GM19463 (cell line): ENCODE data around the gene NKD1.

Experiments
- ATAC-seq: cut with Tn5 transposase; IDR thresholded peaks from one replicate; pipeline ENCODE4 v1.9.1; 2021; ENCODE audit warnings: mild to moderate bottlenecking, moderate library complexity; ENCODE audit not compliant: unreplicated experiment

Gene NKD1

DNA sequence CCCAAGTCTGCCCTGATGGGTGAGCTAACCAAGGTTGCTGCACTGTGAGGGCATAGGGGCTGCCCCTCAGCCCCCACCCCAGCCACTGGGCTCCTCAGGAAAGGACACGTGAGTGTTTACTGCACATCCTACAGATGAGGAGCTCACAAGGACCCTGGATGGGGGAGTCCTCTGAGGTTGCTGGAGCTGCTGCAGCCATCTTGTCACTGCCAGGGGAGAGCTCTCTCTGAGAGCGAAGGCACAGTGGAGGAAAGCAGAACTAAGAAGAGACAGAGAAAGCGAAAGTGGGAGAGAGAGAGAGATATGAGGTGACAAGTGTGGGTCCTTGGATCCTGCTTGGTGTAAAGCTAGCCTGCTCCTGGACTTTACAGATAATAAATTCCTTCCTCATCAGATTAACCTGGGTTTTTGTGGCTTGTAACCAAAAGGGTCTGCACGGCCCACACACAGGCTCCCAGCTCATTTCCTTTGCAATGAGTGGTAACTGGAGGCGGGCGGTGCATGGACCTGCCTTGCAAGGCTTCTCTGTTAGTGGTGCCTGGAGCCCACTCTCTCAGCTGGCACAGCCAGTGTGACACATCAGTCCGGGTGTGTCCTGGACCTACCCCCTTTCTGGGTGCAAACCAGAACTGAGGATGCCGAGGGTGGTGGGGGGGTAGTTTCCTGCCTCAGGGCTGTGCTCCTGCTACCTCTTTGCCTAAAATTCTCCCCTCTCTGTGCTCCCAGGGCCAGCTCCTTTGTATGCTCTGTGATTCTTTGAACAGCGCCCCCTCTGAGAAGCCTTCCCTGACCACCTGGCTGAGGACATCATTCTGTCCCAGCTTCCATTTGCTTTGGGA, 118.7 kb downstream of the NKD1 start:
- ATAC-seq: peak; percentile 79

DNA sequence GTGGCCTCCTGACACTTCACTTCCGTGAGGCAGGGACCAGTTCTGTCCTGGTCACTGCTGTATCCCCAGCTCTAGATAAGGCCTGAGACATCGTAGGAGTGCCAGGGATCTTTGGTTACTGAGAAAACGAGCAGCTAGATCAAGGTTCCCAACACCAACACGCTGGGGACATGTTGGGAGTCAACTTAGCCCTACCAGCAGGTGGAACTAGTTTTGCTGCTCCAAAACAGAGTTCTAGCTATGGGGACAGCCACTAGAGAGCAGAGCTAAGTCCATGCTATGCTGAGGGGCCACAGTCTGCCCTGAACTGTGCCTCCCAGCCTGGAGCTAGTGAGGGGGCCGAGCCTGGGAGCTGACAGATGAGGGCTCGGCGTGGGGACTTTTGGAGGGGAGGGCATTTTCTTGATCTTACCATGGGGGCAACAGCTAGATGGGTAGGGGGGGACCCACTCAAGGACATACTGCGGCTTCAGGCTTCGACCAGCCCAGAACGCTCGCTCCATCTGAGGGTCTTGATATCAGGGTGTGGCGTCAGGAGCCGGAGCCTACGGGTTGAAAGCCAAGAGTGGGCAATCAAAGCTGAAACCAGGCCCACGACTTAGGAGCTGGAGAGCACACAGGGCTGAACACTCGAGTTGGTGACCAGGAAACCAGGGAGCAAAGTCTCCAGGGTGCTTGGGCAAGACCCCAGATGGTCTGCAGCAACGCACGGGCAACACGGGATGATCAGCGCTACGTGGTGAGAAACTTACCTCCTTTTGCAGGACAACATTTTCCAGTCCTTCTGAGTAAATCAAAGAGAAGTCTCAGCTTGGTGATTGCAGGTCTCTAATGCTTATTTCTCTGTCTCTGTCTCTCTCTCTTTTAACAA, 119.5 kb downstream of the NKD1 start:
- no peak for ATAC-seq

GRCh38 chr16:50668368-50669008, 120.3 kb downstream of the NKD1 start:
- ATAC-seq: no peak

GRCh38 chr16:50669741-50670140, 121.5 kb downstream of the NKD1 start:
- ATAC-seq: no peak

DNA sequence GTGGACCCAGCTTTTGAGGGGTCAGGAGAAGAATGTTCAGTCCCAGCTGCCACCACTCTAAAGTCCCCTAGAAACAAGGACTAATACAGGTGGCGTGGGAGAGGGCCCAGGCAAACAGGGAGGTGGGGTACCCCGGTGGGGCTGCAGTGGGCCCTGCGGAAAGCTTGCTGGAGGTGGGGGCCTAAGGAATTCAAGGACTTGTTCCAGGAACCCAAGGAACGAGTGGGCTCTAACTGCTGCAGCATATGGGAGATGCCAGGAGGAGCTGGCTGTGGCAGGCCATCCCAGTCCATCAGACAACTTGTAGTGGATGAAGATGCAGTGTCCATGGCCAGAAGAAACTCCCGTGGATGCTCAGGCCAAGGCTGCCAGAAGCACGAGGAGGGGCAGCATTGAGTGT, 122.3 kb downstream of the NKD1 start:
- ATAC-seq: no peak

- no peak for ATAC-seq
Observed at GRCh38 chr16:50671644-50672260, 123.6 kb downstream of the NKD1 start.

GRCh38 chr16:50673496-50674275, 125.5 kb downstream of the NKD1 start:
- ATAC-seq: no peak

DNA sequence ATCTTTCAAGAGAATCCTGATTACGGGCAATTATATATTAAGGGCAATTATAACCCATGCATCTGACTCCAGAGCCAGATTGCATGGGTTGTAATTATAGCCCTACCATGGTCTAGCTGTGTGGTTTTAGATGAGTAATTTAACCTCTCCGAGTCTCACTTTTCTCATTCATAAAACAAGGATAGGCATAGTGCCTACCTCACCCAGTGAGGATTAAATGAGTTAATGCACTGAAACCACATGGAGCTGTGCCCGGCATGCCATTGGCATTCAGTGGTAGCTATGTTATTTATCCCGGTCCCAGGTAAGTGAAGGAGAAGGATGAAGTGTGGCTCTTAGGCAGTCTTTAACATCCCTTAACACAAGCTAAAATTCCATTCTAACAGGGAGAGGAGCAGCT, 126.6 kb downstream of the NKD1 start:
- no peak for ATAC-seq

DNA sequence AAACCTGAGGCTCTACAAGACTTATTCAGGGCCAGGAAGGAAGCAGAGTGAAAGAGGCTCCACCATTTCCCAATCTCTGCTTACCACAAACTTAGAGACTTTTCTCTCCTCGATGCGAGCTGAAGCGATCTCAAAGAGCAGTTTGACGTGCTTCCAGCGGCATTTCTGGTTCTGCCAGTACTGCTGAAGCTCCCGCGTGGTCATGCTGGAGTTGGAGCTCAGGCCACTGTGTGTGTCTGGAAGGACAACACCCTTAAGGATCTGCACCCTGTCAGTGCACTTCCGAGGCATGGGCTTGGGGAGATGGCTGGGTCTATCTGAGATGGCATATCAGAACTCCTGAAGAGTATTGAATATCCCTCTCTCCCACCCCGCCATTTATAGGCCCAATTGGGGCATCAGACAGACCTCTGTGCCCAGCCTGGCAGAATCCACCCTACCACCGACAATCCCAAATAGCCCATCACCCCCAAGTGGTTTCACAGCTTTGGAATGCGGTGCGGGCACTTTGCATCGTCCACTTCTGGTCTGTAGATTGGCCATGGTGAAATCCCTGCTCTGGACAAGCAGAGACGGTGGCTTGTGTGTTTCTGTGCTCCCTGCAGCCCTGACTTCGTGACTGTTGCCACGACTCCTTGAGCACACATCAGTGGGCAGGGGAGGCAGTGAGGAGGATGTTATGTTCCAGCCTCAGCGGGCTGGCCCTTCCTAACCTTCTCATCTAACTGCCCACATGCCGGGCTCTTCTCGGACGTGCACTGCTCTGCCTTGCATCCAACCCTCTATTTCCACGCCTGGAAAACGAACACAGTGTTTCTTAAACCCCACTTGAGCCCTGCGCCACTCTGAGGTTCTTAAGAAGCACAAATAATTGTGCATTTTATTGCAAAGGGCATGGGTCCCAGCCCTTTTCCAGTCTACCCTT, 127.8 kb downstream of the NKD1 start:
- ATAC-seq: no peak

- ATAC-seq: no peak
Observed at GRCh38 chr16:50676684-50677225, 128.6 kb downstream of the NKD1 start.

GRCh38 chr16:50677351-50677750, 129.2 kb downstream of the NKD1 start:
- ATAC-seq: no peak

- ATAC-seq: no peak
Observed at GRCh38 chr16:50678531-50678930, 130.3 kb downstream of the NKD1 start.

- ATAC-seq: no peak
Observed at GRCh38 chr16:50679266-50679665, 131.1 kb downstream of the NKD1 start.

- ATAC-seq: no peak
Observed at GRCh38 chr16:50679676-50680555, 131.7 kb downstream of the NKD1 start.

GRCh38 chr16:50680556-50680893, 132.3 kb downstream of the NKD1 start:
- no peak for ATAC-seq

DNA sequence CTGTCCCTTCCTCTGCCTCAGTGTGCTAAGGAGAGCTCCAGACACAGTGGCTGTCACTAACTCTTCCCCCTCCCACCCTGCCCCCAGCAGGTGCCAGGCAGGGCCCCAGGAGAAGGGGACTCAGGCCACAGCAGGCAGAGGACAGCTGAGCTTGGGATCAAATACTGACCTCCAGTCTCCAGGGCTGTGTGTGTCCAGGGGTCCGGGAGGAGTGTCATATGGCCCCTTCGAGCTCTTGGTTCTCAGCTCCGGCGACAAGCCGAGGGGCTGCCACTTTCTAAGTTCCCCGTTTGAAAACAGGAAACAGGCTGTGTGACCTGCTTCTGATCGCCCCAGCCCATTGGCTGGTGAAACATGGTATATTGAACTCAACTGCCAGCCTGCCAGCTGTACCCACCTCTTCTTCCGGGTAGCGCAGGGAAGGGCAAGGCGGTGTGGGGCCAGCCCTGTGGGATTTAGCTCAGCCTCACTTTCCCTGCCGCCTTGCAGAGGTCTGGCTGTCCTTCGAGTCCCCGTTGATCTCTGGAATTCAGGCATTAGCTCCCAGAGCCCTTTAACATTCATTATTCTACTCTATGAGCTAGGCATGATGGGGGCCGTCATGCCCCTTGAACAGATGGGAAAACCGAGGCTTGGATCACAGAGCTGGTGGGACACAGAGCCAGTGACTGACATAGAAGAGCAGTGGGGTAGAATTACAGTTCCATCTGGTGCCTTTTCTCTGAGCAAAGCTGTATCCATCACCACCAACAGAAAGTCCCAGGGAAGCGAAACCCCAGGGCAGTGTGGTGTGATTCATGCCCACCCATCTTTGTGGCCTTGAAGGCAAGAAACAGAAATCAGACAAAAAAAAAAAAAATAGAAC, 133.1 kb downstream of the NKD1 start, which contains the start of gene SNX20:
SNX20 (minus strand) TSS at position 292 of the 865 bp plus-strand sequence. CDS start 3,786 bp downstream, outside the sequence.
- peak; percentile 53 for ATAC-seq
